ENCODE measurements around the gene PRXL2B. TPM values are rescaled to one million over a fixed set of nuclear protein-coding genes. Genes with fewer than 3 reads are reported as not detected.

PRXL2B gene
- total RNA-seq, 1 experiment from 2014 or later: 34.8 TPM

DNA sequence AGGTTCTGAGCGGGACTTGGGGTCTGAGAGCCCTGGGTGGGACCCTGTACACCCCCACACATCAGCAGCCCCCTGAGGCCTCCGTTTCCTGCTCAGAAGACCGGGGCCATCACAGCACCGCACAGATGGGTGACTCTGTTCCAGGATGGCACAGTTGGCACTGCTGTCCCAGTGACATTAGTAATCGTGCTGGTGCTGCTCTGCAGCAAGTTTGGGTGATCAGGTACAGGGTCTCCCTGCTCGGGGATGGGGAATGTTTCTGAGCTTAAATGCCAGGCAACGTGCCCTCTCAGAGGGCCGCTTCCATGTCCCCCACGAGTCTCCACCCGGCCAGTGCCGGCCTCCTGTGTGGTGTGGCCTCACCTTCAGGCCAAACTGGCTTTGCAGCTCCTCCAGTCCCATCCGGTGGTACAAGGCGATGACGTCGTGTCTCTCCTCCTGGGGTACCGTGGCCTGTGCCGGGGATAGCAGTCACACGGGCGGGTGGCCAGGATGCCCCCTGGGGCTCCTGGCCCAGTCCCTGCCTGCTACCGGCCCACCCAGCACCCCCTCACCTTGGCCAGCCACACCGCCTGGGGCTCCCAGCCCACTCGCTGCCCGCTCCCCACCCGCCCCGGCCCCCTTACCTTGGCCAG, 17.1 kb downstream of the PRXL2B start:
- DNase-seq (ENCODE audit: low spot score): no peak
- no TSS peak for BruUV-seq (replicated peaks)

DNA sequence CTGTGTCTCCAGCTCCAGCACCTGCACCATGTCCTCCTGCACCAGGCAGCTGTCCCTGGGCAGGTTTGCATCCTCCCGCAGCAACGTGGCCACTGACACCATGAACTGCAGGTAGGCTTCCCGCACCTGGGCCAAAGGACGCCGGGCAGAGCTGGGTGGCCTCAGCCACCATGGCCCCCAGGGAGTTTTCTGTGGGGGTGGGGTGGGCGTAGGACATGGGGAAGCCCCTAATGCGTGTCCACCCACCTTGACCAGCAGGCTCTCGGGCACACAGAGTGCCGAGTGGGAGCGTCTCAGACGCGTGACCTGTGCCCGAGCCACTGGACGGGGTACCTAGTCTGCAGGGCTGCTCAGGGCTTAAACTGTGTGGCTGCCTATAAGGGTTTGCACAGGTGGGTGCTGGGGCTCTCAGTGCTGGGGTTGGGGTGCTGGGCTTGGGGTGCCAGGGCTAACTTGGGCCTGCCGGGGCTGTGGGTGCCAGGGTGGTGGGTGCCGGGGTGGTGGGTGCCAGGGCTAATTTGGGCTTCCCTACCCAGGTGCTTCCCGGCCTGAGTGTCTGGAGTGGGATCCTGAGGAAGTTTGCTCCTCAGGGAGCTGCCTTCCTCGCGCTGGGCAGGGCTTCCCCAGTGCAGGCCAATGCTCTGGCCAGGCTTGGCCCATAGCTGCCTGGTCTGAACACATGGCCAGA, 17.7 kb downstream of the PRXL2B start:
- no TSS peak for BruUV-seq (replicated peaks)
- TF ChIP-seq EZH2 (IDR thresholded peaks at IDR 0.05; ENCODE audit: borderline replicate concordance, low read depth, low read length, poor library complexity, severe bottlenecking) (no peak), CTCF (conservative IDR thresholded peaks at IDR 0.05; ENCODE audit: low read depth, low read length) (no peak)
- CTCF ChIA-PET: no interaction called here

More for the DNA sequence above, 17.1 kb downstream of the PRXL2B start:
- no peak overlapping the region for H3K27ac ChIP-seq (ENCODE audit: low read depth, low read length, poor library complexity, severe bottlenecking)
- TF ChIP-seq CTCF (conservative IDR thresholded peaks at IDR 0.05; ENCODE audit: low read depth, low read length) (no peak), EZH2 (IDR thresholded peaks at IDR 0.05; ENCODE audit: borderline replicate concordance, low read depth, low read length, poor library complexity, severe bottlenecking) (no peak)
- POLR2A ChIA-PET (ENCODE audit: low non-redundant PET): no interaction called here
- intact Hi-C loops (cut with micrococcal nuclease; ENCODE audit: unreplicated experiment): no loop called here
- no peaks in the 10 kb centered on the region for H3K9me3 ChIP-seq (ENCODE audit: low read depth, low read length, poor library complexity, severe bottlenecking)
- no peak overlapping the region for H3K4me3 ChIP-seq (ENCODE audit: low read depth, low read length, poor library complexity, severe bottlenecking)
- H3K27me3 ChIP-seq (replicated peaks; ENCODE audit: insufficient read depth, low read depth, low read length, poor library complexity): peaks cover 10% of the 10 kb centered on the region
- H3K36me3 ChIP-seq (ENCODE audit: insufficient read depth, low read length, poor library complexity, severe bottlenecking): no peaks in the 10 kb centered on the region
- CTCF ChIA-PET: no interaction called here
- H3K4me1 ChIP-seq (ENCODE audit: insufficient read depth, low read length, poor library complexity, severe bottlenecking): no peaks in the 10 kb centered on the region

DNA sequence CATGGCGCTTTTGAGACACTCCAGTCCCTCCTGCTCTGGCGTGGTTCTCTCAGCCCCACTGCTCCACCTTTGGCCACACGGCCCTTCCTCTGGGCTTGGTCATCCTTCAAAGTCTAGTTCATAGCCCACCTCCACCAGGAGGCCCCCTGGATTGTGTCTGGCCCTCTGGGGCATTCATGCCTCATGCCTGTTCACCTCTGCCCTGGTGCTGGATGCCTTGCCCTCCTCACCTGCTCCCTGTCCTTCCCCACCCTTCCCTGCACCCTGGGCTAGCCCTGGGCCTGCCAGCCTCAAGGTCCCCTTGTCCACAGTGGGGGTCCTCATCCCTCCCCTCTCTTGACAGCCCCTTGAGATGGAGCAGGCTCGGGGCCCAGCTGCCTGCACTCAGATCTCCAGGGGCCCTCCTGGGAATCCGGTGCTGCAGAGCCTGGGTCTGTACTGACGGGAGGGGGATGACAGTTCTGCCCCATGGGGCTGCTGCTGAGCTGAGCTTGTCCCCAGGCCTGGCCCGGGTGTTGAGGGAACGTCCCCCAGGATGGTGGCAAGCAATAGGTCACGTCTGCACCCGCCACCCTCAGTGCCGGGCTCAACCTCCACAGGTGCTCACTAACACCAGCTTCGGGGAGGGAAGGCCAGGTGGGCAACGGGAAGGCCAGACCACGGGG, 18.4 kb downstream of the PRXL2B start:
- DNase-seq (ENCODE audit: low spot score): no peak
- H3K27ac ChIP-seq (ENCODE audit: low read depth, low read length, poor library complexity, severe bottlenecking): no peak overlapping the region
- BruUV-seq (replicated peaks): no TSS peak

More for the DNA sequence above, 17.7 kb downstream of the PRXL2B start:
- POLR2A ChIA-PET (ENCODE audit: low non-redundant PET): no interaction called here
- peaks cover 10% of the 10 kb centered on the region for H3K27me3 ChIP-seq (replicated peaks; ENCODE audit: insufficient read depth, low read depth, low read length, poor library complexity)
- no peaks in the 10 kb centered on the region for H3K4me1 ChIP-seq (ENCODE audit: insufficient read depth, low read length, poor library complexity, severe bottlenecking)
- H3K9me3 ChIP-seq (ENCODE audit: low read depth, low read length, poor library complexity, severe bottlenecking): no peaks in the 10 kb centered on the region
- H3K36me3 ChIP-seq (ENCODE audit: insufficient read depth, low read length, poor library complexity, severe bottlenecking): no peaks in the 10 kb centered on the region
- intact Hi-C loops (cut with micrococcal nuclease; ENCODE audit: unreplicated experiment): no loop called here
- DNase-seq (ENCODE audit: low spot score): no peak
- H3K4me3 ChIP-seq (ENCODE audit: low read depth, low read length, poor library complexity, severe bottlenecking): no peak overlapping the region
- no peak overlapping the region for H3K27ac ChIP-seq (ENCODE audit: low read depth, low read length, poor library complexity, severe bottlenecking)

More for the DNA sequence above, 18.4 kb downstream of the PRXL2B start:
- no peak for TF ChIP-seq EZH2 (IDR thresholded peaks at IDR 0.05; ENCODE audit: borderline replicate concordance, low read depth, low read length, poor library complexity, severe bottlenecking)
- TF ChIP-seq CTCF (conservative IDR thresholded peaks at IDR 0.05; ENCODE audit: low read depth, low read length): no peak
- no peaks in the 10 kb centered on the region for H3K9me3 ChIP-seq (ENCODE audit: low read depth, low read length, poor library complexity, severe bottlenecking)
- intact Hi-C loops (cut with micrococcal nuclease; ENCODE audit: unreplicated experiment): no loop called here
- no peaks in the 10 kb centered on the region for H3K4me1 ChIP-seq (ENCODE audit: insufficient read depth, low read length, poor library complexity, severe bottlenecking)
- no peak overlapping the region for H3K4me3 ChIP-seq (ENCODE audit: low read depth, low read length, poor library complexity, severe bottlenecking)
- peaks cover 10% of the 10 kb centered on the region for H3K27me3 ChIP-seq (replicated peaks; ENCODE audit: insufficient read depth, low read depth, low read length, poor library complexity)
- no peaks in the 10 kb centered on the region for H3K36me3 ChIP-seq (ENCODE audit: insufficient read depth, low read length, poor library complexity, severe bottlenecking)
- POLR2A ChIA-PET (ENCODE audit: low non-redundant PET): no interaction called here
- CTCF ChIA-PET: no interaction called here
